ENCODE results near the gene ZNF708.
"Not testable (repeated sequence)": the region's sequence is repeated elsewhere in the genome, so short reads cannot be mapped to it uniquely, and the experiment has no call there.

The ZNF708 gene

GRCh38 chr19:21328885-21329605 is at the start of gene ZNF708:
ZNF708 (minus strand) TSS chr19:21329410; CDS start chr19:21329212, 198 bp downstream.
- no peak for TF ChIP-seq CTCF (IDR thresholded peaks at IDR 0.05; ENCODE audit: insufficient read depth, low read depth, low read length, missing control alignments)
- peak; percentile 96 for DNase-seq (ENCODE audit: low read depth)
- peak within 1 kb of the TSS; percentile 77 for H3K4me3 ChIP-seq (ENCODE audit: low read depth, low read length)

GRCh38 chr19:21362291-21362690 is 33.1 kb upstream of the ZNF708 start:
- no peak for DNase-seq (ENCODE audit: low read depth)
- H3K4me3 ChIP-seq (ENCODE audit: low read depth, low read length): no peak overlapping the region
- TF ChIP-seq CTCF (IDR thresholded peaks at IDR 0.05; ENCODE audit: insufficient read depth, low read depth, low read length, missing control alignments): no peak

- peak; percentile 97 for DNase-seq (ENCODE audit: low read depth)
- no peak for TF ChIP-seq CTCF (IDR thresholded peaks at IDR 0.05; ENCODE audit: insufficient read depth, low read depth, low read length, missing control alignments)
- peak within 1 kb of the TSS; percentile 70 for H3K4me3 ChIP-seq (ENCODE audit: low read depth, low read length)
Observed at GRCh38 chr19:21358768-21359451, 29.7 kb upstream of the ZNF708 start, which contains the start of gene ZNF738. ZNF738 (plus strand) TSS chr19:21359000; CDS start chr19:21359141, 141 bp downstream.

GRCh38 chr19:21352830-21353229 is 23.6 kb upstream of the ZNF708 start:
- no peak for TF ChIP-seq CTCF (IDR thresholded peaks at IDR 0.05; ENCODE audit: insufficient read depth, low read depth, low read length, missing control alignments)
- H3K4me3 ChIP-seq (ENCODE audit: low read depth, low read length): no peak overlapping the region
- DNase-seq (ENCODE audit: low read depth): no peak

GRCh38 chr19:21344841-21345240 is 15.6 kb upstream of the ZNF708 start:
- not testable (repeated sequence) for H3K4me3 ChIP-seq (ENCODE audit: low read depth, low read length); DNase-seq (ENCODE audit: low read depth)

GRCh38 chr19:21335721-21336120 is 6.5 kb upstream of the ZNF708 start:
- no peak for TF ChIP-seq CTCF (IDR thresholded peaks at IDR 0.05; ENCODE audit: insufficient read depth, low read depth, low read length, missing control alignments)
- no peak overlapping the region for H3K4me3 ChIP-seq (ENCODE audit: low read depth, low read length)
- DNase-seq (ENCODE audit: low read depth): no peak

GRCh38 chr19:21328406-21328805 is 804 bp downstream of the ZNF708 start:
- H3K4me3 ChIP-seq (ENCODE audit: low read depth, low read length): peak overlapping the region; percentile 77
- DNase-seq (ENCODE audit: low read depth): peak; percentile 23
- no peak for TF ChIP-seq CTCF (IDR thresholded peaks at IDR 0.05; ENCODE audit: insufficient read depth, low read depth, low read length, missing control alignments)
